Activated T-cell treated with anti-CD3 and anti-CD28 coated beads for 24 hours (primary cell): ENCODE data around the gene CACNA1C.

Experiments used
- DNase-seq: peaks from one replicate; pipeline ENCODE4 v3.0.0-alpha.2; 2020; ENCODE audit warnings: low read depth

The CACNA1C gene

GRCh38 chr12:2364631-2365051 lies 311.9 kb downstream of the CACNA1C start:
- no peak for DNase-seq

- no peak for DNase-seq
These were observed 313.9 kb downstream of the CACNA1C start for GRCh38 chr12:2366711-2367110.

GRCh38 chr12:2372178-2372577 lies 319.4 kb downstream of the CACNA1C start:
- no peak for DNase-seq

- no peak for DNase-seq
These were observed 319.9 kb downstream of the CACNA1C start for GRCh38 chr12:2372735-2373134.

- no peak for DNase-seq
These were observed 320.5 kb downstream of the CACNA1C start for GRCh38 chr12:2373307-2373706.

DNA sequence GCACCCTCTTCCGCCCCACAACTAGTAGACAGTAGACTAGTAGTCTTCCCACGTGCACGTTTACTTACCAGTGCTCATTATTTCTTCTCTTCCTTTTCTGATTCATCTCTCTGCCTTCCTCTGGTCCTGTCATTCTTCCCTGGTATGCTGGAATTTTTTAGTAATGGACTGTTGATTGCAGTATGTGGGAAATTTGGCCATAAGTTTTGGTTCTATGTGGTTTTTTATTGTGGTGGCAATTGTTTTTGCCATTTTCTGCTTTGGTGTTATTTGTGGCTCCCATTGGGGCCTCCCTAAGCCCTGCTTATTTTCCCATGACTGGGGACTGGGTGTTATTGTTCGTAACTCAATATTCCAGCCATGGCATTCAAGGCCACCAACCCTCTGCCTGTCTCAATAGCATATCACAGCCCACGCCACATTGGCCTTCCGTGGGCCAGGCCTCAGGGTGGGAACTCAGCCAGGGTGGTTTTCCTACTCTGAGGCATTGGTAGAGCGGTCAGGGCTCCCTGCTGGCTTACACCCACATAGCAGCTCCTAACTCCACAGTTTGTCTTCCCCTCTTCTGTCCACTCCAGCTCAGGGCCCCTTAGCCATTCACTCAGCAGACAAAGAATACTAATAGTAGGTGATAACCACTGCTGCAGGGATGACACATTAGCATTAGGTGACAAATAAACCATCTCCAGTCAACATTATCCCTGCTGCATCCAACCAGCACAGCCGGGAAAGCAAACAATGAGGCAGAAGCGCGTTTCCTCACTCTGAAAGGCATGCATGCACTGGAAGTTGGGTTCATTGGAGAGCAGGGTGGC lies 321.5 kb downstream of the CACNA1C start:
- DNase-seq = no peak

DNA sequence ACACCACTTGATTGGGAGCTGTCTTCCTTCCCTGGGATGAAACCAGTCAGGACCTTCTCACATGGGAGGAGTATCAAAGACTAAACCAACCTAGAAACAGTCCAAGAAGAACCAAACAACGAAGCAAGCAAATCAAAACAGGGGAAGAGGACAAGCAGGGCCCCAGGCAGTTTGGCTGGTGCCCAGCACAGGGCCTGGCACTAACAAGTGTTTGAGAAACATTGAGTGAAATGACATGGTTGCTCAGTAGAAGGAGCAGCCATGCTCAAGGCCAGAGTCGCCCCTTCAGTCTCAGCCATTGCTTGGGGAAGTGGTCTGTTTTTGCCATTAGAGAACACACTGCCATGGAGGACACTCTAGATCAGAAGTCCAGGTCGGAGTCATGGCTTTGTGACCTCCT lies 323.1 kb downstream of the CACNA1C start:
- DNase-seq = no peak

DNA sequence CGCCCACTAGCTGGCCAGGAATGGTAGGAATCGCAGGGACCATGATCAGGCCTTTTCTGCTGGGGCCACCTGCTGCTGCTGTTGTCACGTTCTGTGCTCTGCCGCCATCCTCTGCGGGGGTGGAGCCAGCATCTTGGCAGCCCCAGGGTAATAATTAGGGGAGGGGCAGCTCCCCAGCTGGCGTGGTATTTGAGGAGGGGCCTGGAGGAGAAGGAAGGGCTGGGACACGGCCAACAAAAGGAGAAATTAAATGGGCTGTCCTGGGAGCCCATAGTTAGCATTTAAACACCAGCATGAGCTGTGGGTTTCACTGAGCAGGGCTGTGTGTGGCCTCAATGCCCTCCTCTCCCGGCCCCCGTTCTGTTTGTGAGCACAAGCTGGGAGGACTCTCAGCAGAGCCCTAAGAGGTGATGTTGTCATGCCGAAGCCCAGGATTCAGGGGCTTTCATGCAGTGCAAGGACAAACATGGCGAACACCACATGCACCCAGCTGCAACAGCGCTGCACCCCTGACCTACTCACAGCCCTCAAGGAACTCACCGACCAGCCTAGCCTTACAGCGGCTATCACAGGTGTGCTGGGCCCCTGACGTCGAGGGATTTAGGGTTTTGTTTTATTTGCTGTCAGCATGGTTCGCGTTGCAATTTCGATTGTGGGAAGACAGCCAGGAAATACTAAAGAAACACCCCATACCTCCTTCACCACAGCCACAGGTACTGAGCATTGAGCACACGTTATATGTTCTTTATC lies 324.3 kb downstream of the CACNA1C start:
- no peak for DNase-seq

DNA sequence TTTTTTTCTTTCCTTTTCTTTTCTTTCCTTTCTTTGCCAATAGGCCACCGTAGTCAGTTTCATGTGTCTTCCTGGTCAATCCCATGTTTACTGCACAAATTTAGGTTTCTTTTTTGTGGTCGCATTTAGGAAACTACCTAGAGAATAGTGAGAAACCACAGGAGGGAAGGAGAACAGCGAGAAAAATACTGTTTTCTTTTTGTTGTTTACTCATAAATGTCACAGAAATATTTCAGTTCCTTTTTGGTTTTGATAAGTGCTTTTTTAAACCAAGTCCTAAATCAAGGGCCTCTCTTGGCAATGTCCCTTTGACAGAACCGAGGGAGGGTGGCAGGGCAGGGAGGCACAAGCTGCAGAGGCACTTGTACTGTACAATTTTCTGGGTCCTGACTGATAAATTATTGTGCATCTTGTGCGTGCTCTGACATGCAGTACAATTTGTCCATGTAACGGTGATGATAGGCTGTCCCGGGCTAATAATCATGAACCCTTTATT lies 326.1 kb downstream of the CACNA1C start:
- DNase-seq = no peak

DNA sequence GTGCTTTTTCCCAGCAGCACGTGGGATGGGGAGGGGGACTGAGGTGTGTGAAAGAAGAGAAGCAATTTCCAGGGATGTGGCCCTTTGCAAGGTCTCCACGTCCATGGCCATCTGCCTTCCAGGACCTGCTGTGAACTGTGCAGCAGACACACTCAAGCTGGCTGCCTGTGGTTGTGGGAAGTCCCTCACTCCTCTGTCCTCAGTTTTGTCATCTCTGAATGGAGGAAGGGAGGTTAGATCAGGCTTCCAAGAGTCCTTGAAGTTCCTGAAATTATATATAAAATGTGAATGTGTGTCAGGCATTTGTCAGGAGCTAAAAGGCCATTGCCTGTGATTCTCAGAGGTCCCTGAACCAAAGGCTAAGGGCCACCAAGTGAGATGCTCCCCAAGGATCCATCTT lies 328.2 kb downstream of the CACNA1C start:
- no peak for DNase-seq

- DNase-seq = no peak
These were observed 329.8 kb downstream of the CACNA1C start for GRCh38 chr12:2382370-2383155.

- DNase-seq = no peak
These were observed 330.7 kb downstream of the CACNA1C start for GRCh38 chr12:2383325-2384028.

- DNase-seq = no peak
These were observed 331.2 kb downstream of the CACNA1C start for GRCh38 chr12:2384029-2384386.

DNA sequence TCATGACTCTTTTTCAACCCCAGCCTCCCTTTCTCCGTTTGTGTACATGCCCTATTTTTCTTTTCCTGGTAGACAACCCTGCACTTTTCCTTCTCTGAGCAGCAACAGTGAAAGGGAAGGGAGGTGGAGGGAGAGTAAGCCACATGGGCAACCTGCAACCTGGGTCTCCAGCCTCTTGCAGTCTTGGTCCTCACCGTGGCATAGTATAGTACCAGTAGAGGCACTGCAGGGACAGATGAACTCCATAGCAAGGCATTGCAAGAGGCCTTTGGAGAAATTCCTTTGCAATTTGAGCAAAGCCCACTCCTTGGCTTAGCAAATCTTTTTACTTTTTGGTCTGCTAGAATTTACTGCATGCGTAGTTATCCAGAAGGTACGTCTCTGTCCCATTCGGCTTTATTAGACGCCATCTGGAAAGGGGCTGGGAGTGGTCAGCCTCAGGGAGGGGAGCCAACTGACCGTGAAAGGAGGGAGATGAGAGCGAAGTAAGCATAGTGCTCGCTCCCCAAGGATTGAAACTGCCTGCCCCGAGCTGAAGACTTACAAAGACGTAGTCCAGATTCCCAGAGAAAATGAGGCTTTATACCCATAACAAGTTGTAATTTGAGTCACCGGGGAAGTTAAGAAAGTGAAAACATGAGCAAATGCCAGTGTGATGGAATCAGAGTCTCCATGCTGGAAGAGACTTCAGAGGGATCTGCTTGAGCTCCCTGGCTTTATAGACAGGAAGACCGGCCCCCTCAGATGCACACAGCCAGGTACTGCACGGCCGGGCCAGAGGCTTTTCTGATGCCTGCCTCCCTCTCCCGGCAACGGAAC lies 332.0 kb downstream of the CACNA1C start:
- no peak for DNase-seq

- DNase-seq = no peak
These were observed 332.7 kb downstream of the CACNA1C start for GRCh38 chr12:2385529-2385928.

DNA sequence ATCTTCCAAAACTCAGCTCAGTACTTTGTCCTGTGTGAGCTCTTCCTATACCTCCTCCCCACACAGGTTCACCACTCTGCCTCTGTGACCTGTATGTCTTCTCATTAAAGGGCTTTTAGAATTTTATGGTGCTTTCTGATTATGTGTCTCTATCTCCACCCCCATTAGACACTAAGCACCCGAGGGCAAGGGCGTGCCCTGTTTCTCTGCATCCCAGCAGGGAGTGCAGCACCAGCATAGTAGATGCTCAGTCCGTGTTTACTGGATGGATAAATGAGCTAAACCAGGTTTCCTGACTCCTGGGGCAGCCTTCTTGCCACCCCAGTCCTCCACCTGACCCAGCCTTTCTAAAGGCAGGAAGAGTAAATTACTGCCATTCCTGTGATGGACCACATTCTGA lies 333.8 kb downstream of the CACNA1C start:
- DNase-seq = no peak

DNA sequence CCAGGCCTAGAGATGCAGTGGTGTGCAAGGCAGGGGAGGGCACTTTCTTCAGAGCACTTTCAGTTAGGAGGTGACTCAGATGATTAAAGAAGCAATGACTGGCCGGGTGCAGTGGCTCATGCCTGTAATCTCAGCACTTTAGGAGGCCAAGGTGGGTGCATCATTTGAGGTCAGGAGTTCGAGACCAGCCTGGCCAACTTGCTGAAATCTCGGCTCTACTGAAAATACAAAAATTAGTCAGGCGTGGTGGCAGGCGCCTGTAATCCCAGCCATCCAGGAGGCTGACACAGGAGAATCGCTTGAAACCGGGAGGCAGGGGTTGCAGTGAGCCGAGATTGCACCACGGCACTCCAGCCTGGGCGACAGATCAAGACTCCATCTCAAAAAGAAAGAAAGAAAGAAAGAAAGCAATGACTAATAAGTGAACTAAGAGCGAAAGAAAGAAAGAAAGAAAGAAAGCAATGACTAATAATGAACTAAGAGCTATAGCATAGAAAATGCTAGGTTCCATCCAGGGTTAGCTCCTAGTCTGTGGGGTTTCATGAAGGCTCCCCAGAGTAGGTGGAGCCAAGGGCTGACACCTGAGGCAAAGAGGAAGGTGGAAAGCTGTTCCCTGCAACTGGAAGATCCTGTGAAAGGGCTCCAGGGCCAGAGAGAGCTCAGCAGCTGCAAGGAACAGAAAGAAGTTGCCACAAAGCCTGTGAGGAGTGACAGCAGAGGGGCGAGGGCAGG lies 334.5 kb downstream of the CACNA1C start:
- peak; percentile 2 for DNase-seq

GRCh38 chr12:2389079-2389790 lies 336.4 kb downstream of the CACNA1C start:
- DNase-seq = no peak

DNA sequence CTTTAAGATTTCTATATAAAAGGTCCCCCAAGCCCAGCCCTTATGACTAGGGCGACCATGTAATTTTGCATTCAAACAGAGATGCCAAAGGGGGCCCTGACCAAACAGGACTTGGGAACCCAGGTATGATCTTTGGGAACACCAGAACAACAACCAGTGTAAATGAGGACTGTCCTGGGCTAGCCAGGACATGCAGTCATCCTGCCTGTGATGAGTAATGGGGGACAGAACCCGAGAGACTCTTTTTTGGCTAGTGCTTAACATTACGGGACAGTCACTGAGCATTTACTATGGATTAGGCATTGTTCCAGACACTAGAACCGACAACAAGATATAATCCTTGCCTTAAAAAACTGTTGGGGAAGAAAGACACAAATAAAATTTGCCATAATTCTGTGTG lies 337.3 kb downstream of the CACNA1C start:
- DNase-seq = no peak
